GM20431 (cell line): ENCODE data around the gene KREMEN1.
"Not testable (repeated sequence)": the region's sequence is repeated elsewhere in the genome, so short reads cannot be mapped to it uniquely, and the experiment has no call there.

ENCODE experiments used
- in situ Hi-C: fragments of 300-500 bp; cut with MseI, MboI; formaldehyde crosslinking; loops from one replicate; pipeline ENCODE4 v1.15.0; 2020; ENCODE audit warnings: low sequenced_read_pairs; ENCODE audit not compliant: unreplicated experiment

Gene KREMEN1

GRCh38 chr22:29096736-29097669 lies 24.2 kb downstream of the KREMEN1 start:
- in situ Hi-C loops = no loop called here

- in situ Hi-C loops = no loop called here
Observed at GRCh38 chr22:29098296-29098695, 25.5 kb downstream of the KREMEN1 start.

GRCh38 chr22:29102300-29102699 lies 29.5 kb downstream of the KREMEN1 start:
- in situ Hi-C loops = no loop called here

- in situ Hi-C loops = no loop called here
Observed at GRCh38 chr22:29103121-29103520, 30.3 kb downstream of the KREMEN1 start.

- in situ Hi-C loops = no loop called here
Observed at GRCh38 chr22:29105468-29105867, 32.6 kb downstream of the KREMEN1 start.

- in situ Hi-C loops = no loop called here
Observed at GRCh38 chr22:29106839-29107238, 34.0 kb downstream of the KREMEN1 start.

- in situ Hi-C loops = no loop called here
Observed at GRCh38 chr22:29108137-29108536, 35.3 kb downstream of the KREMEN1 start.

- in situ Hi-C loops = no loop called here
Observed at GRCh38 chr22:29109822-29110221, 37.0 kb downstream of the KREMEN1 start.

GRCh38 chr22:29110946-29111345 lies 38.1 kb downstream of the KREMEN1 start:
- in situ Hi-C loops = no loop called here

- in situ Hi-C loops = no loop called here
Observed at GRCh38 chr22:29112121-29112520, 39.3 kb downstream of the KREMEN1 start.

GRCh38 chr22:29112681-29113080 lies 39.8 kb downstream of the KREMEN1 start:
- in situ Hi-C loops = no loop called here

- in situ Hi-C loops = no loop called here
Observed at GRCh38 chr22:29113319-29113718, 40.5 kb downstream of the KREMEN1 start.

- in situ Hi-C loops = no loop called here
Observed at GRCh38 chr22:29114392-29114791, 41.6 kb downstream of the KREMEN1 start.

GRCh38 chr22:29115682-29116288 lies 43.0 kb downstream of the KREMEN1 start:
- in situ Hi-C loops = no loop called here

GRCh38 chr22:29116397-29117123 lies 43.7 kb downstream of the KREMEN1 start:
- in situ Hi-C loops = no loop called here

- in situ Hi-C loops = no loop called here
Observed at GRCh38 chr22:29117799-29118477, 45.1 kb downstream of the KREMEN1 start.

GRCh38 chr22:29120098-29120912 lies 47.5 kb downstream of the KREMEN1 start:
- in situ Hi-C loops = not testable (repeated sequence)

- in situ Hi-C loops = no loop called here
Observed at GRCh38 chr22:29121124-29121523, 48.3 kb downstream of the KREMEN1 start.

- in situ Hi-C loops = no loop called here
Observed at GRCh38 chr22:29122041-29122440, 49.2 kb downstream of the KREMEN1 start.
